H1 (cell line): ENCODE measurements around the gene PRF1.

Experiments used
- CHD2 ChIP-seq: IDR thresholded peaks from 2 replicates; pipeline ENCODE4 v1.6.1; 2012; ENCODE audit warnings: low read length, improper control_type of control experiment
- CTCF ChIP-seq, 3 experiments: IDR thresholded peaks; 1 replicate in 2 of 3; 2 replicates in 1 of 3; pipeline versions ENCODE4 v1.5.1 to v1.6.1; 2011; ENCODE audit warnings: low read length in 3 of 3, mild to moderate bottlenecking in 3 of 3, inconsistent platforms in 2 of 3, low read depth in 1 of 3, moderate library complexity in 1 of 3; ENCODE audit not compliant: insufficient read depth in 1 of 3; ENCODE audit errors: control extremely low read depth in 1 of 3
- EP300 ChIP-seq, 2 experiments: IDR thresholded peaks; 1 replicate in 1 of 2; 2 replicates in 1 of 2; pipeline ENCODE4 v1.6.1; 2011 to 2012; ENCODE audit warnings: low read depth in 2 of 2, low read length in 2 of 2, mild to moderate bottlenecking in 2 of 2, borderline replicate concordance in 1 of 2, inconsistent platforms in 1 of 2, moderate library complexity in 1 of 2
- GABPA ChIP-seq: IDR thresholded peaks from 2 replicates; pipeline ENCODE4 v1.6.1; 2011; ENCODE audit warnings: mild to moderate bottlenecking, low read length, moderate library complexity, borderline replicate concordance; ENCODE audit not compliant: insufficient read depth
- MAX ChIP-seq: IDR thresholded peaks from 2 replicates; pipeline ENCODE4 v1.6.1; 2012; ENCODE audit warnings: inconsistent platforms
- POLR2A ChIP-seq, 2 experiments: IDR thresholded peaks; 1 replicate in 1 of 2; 2 replicates in 1 of 2; pipeline ENCODE4 v1.6.1; 2011; ENCODE audit warnings: low read depth in 2 of 2, low read length in 2 of 2, mild to moderate bottlenecking in 2 of 2; ENCODE audit errors: control extremely low read depth in 1 of 2
- SRF ChIP-seq: IDR thresholded peaks from 2 replicates; pipeline ENCODE4 v1.6.1; 2011; ENCODE audit warnings: mild to moderate bottlenecking, low read depth, low read length, moderate library complexity
- TBP ChIP-seq: IDR thresholded peaks from 2 replicates; pipeline ENCODE4 v1.6.1; 2011; ENCODE audit warnings: low read depth, low read length, improper control_type of control experiment
- YY1 ChIP-seq: IDR thresholded peaks from 2 replicates; pipeline ENCODE4 v1.6.1; 2011; ENCODE audit warnings: low read depth, mild to moderate bottlenecking, low read length

GRCh38 chr10:70634011-70634410 is 31.5 kb upstream of the PRF1 start:
- TF ChIP-seq YY1 (no peak), GABPA (no peak), MAX (no peak), CHD2 (no peak), SRF (no peak), EP300 (IDR thresholded peaks at IDR 0.05; ENCODE audit: borderline replicate concordance in 1 of 2, low read depth in 2 of 2, low read length in 2 of 2) (no peak), TBP (no peak), CTCF (IDR thresholded peaks at IDR 0.05; ENCODE audit: control extremely low read depth in 1 of 3, insufficient read depth in 1 of 3, low read depth in 1 of 3, low read length in 3 of 3) (no peak), POLR2A (IDR thresholded peaks at IDR 0.05; ENCODE audit: control extremely low read depth in 1 of 2, low read depth in 2 of 2, low read length in 2 of 2) (no peak)
